NB4 (cell line): Measurements from ENCODE around the gene TSPAN15.

Experiments
- MAX ChIP-seq: IDR thresholded peaks from 2 replicates; pipeline ENCODE4 v1.6.1; 2011; ENCODE audit warnings: low read depth, low read length
- POLR2A ChIP-seq: IDR thresholded peaks from 2 replicates; pipeline ENCODE4 v1.6.1; 2011; ENCODE audit warnings: mild to moderate bottlenecking; ENCODE audit not compliant: insufficient read length; ENCODE audit errors: extremely low read depth
- TF ChIP-seq, protein P1 (sequence below): IDR thresholded peaks from one replicate; pipeline ENCODE4 v1.5.1; 2012; ENCODE audit warnings: low read depth, low read length

DNA sequence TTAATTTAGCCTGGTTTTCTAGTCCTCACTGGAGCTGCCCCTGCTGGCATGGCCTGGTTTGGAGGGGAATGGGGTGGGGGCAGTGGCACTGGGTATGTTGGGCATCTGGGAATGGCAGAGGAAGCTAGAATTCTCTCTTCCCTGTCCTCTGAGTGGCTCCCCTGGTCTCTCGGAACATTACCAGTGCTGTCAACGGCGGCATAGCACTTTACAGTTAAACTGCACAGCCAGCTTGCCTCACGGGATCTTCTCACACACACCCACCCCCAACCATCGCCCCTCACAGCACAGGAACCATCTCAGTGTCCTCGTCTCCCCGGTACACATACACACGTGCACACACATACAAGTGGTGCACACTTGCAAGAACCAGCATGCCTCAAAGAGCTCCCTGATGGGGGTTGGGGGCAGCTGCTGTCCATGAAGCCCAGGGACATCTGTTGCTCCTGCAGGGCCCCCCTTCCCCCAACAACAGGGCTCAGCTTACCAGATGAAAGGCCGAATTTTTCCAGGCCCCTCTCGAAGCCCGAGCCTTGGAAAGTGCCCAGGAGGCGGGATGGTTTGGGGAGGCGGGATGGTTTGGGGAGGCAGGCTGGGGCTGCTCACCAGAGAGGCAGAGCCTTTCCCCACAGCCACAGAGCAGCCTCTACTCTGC lies 41.0 kb downstream of the TSPAN15 start:
- TF ChIP-seq, protein P1, sequence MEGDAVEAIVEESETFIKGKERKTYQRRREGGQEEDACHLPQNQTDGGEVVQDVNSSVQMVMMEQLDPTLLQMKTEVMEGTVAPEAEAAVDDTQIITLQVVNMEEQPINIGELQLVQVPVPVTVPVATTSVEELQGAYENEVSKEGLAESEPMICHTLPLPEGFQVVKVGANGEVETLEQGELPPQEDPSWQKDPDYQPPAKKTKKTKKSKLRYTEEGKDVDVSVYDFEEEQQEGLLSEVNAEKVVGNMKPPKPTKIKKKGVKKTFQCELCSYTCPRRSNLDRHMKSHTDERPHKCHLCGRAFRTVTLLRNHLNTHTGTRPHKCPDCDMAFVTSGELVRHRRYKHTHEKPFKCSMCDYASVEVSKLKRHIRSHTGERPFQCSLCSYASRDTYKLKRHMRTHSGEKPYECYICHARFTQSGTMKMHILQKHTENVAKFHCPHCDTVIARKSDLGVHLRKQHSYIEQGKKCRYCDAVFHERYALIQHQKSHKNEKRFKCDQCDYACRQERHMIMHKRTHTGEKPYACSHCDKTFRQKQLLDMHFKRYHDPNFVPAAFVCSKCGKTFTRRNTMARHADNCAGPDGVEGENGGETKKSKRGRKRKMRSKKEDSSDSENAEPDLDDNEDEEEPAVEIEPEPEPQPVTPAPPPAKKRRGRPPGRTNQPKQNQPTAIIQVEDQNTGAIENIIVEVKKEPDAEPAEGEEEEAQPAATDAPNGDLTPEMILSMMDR, result no peak
- no peak for TF ChIP-seq MAX
- no peak for TF ChIP-seq POLR2A
